ENCODE results near the gene SDK1. TPM values are rescaled to one million over a fixed set of nuclear protein-coding genes. Genes with fewer than 3 reads are reported as not detected.
A peak's percentile ranks its signal among the peaks of the same experiment; 100 is the strongest.

Gene SDK1
- total RNA-seq, 1 donor from 2014 or later: 7.5 TPM

DNA sequence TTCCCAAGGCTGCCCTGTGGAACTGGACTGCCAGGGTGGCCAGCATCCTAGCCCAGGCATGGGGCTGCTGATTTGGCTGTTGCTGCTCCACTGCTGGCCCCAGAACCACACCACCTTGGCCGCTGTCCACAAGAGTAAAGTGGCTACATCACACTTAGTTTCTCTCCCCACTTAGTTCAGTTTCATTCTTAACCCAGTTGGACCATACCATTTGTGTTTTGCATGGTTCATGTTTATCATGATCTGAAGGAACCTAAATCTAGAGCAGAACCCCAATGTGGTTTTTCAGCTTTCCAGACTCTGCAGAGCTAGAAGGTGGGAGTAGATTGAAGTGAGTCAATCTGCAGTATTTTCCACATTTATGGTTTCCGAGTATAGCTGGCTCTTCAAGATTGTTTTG, 32.8 kb downstream of the SDK1 start:
- DNase-seq: no peak

GRCh38 chr7:3336042-3336665, 35.1 kb downstream of the SDK1 start:
- DNase-seq: peak; percentile 0

- DNase-seq: no peak
These were observed 37.1 kb downstream of the SDK1 start for GRCh38 chr7:3338161-3338560.

DNA sequence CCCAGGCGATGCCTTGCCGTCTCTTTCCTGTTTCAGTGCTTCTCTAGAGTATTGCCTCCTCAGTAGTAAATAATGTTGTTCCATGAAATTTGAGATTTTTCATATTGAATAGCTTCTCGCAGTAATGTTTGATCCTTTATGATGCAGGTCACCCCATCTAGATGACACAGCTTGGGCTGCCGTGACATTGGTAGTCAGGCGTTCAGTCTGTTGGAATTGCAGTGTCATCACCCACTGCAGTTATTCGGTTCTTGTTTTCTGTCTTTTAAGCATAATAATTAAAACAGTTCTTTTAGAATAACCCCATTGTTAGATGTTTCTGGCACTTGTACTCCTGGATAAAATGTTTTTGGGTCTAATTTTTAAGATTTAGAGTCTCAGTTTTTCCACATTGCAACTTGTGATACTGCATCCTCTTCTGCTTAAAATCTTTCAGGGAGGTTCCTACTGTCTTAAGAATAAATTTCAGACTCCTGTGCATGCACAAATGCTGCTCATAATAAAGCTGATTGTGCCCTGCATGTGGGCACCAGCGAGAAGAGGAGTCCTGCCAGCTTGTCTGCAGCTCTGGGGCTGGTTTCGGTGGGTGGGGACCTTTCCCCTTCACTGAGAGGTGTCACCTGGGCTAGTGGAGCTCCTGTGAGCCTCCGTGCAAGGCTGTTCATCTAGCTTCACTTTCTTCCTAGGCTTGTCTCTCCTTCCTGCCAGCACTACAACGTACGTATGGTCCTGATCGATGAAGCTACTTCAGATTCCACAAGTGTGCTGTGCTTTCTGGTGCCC, 44.8 kb downstream of the SDK1 start:
- DNase-seq: no peak

GRCh38 chr7:3349126-3349525, 48.1 kb downstream of the SDK1 start:
- no peak for DNase-seq

DNA sequence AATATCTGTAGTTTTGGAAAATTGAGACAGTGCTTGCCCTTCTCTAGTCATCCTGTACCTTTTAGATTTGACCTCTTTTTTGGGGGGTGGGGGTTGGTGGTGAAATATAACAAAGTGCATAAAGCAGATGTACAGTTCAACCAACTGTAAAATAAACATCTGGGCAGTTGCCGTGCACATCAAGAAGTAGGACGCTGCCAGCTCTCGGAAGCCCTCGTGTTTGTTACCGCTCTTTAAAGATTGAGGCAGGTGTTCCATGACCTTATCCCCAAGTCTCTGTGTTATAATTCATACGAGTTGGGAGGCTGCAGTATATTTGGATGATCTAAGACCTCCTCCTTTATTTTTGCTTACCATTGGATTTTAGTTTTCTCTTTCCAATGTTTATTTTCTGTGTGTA, 55.1 kb downstream of the SDK1 start:
- DNase-seq: no peak

- no peak for DNase-seq
These were observed 57.9 kb downstream of the SDK1 start for GRCh38 chr7:3358991-3359390.

DNA sequence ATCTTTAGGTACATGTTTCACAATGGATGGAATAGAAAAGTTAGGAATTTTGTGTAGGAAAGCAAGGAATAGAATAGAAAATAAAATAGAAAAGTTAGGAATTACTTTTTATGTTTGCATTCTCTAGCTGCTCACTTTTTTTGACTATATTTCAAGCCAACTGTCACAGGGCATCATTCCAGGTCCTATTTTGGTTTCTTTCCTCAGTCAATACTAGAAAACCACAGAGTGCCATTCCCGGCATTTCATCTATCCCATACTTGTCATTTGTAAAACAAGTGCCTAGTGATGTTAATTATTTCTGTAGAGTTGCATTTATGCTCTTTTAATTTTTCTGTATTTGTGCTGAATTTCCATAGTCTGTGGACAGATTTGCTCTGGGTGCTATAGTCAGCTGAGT, 66.2 kb downstream of the SDK1 start:
- no peak for DNase-seq

DNA sequence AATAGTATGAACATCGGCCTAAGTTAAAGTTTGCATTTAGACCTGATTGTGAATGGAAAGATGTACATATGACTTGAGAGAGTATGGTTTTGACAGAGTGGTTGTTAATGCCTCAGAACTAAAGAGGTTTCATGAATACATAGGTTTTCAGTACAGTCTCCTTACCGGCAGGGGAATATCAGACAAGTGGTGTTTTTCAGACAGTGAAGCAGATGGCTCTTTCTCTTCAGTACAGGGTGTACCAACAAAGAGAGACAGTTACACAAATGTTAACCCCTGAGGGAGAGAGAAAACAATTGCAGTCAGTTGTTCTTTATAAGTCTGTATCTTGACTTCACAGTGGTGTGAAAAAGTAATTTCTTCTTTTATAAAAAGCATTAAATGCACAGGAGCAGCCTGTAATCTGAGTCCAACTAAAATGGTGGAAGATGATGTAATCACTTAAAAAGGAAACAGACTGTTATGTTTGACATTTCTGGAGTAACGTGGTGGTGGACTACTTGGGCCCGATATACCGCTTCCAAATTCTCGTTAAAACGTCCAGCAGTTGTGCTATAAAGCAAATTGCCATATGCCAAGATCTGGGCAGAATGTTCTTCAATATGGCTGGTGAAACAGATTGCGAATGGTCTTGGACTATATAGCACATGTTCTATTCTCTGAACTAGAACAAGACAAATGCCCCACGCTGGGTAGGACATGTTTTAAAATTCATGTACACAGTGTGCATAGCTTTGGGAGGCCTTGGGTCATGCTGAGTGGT, 69.2 kb downstream of the SDK1 start:
- DNase-seq: no peak

DNA sequence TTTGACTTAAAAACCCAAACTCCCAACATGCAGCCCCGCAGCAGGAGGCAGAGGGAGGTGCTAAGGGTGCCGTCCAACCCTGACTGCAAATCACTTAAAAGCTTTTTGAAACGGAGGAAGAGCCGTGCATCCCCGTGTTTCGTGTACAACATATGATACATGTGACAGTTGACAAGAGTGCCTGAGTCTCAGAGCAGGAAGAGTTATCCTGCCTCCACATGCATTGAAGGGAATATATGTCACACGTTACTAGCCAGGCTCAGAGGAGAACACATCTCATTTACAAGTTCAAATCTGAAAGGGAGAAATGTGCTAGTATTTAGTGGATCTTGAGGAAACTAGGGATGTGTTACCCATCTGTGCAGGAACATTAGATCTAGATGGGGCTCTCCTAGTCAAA, 69.9 kb downstream of the SDK1 start:
- peak; percentile 29 for DNase-seq

GRCh38 chr7:3371601-3372000, 70.5 kb downstream of the SDK1 start:
- DNase-seq: peak; percentile 6

DNA sequence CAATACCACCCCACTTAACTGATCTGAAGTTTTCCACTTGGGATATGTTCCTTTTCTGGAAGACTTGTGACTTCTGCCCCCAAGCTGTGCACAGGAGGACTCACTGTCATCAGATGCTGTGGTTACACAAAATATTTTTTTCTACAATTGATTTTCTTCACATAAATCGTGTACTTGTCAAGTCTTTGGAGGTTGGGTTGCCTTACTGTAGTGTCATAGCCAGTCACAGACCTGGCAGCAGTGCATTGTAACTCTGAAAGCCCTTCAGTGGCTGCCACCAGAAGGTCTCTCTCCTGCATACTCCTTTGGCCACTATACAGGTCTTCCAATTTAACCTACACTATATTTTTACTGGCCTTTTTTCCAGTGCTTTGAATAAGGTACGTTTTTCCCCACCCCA, 73.2 kb downstream of the SDK1 start:
- DNase-seq: no peak

- DNase-seq: no peak
These were observed 77.5 kb downstream of the SDK1 start for GRCh38 chr7:3378390-3379150.

DNA sequence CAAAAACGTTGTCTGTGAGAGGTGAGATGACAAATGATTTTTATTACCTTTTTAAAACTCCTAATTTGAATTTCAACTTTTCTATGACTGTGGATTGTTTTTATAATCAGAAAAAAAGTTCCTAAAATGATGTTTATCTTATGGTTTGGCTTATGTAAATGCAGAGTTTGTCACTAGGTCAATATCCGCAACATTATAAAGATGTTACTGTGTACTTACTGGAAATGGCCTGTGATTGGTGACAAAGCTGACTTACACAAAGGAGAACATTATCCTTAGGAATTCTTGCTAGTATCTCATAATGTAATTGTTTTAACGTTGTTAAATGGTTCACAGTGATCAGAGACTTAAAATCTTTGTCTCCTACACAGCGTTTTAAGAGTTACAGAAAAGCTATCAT, 79.0 kb downstream of the SDK1 start:
- DNase-seq: no peak

DNA sequence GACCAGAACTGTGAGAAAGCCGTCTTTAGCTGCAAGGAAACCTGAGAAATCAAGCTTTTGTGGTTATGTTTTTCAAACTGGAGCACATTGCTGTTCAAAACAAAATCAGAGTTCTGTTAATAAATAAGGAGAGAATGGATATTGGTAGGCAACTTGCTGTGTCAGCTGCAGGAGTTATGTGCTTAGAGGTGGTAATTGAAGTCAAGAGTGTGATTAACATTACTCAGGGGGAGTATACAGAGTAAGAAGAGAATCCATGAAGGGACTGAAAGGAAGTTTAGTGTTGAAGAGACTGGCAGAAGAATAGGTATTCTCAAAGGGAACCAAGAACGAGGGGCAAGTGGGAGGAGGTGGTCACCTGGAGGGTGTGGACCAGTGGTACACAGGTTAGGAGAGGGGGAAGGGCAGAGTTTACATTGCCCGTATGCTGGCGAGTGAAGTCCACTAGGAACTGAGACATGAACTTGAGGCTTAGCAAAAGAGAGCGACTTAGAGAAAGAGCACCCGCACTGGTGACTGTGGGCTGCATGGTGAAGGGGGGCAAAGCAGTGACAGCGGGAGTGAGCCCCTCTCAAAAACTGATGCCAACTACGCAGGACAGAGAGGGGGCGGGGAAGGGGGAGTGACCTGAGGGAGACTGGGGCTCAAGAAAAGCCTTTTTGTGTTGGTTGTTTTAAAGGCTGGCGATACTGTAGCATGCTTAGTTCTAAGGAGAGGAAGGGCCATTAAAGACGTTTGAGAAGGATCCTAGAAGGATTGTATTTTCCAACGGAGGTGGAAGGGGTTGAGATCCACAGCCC, 80.0 kb downstream of the SDK1 start:
- DNase-seq: no peak

GRCh38 chr7:3386423-3387190, 85.6 kb downstream of the SDK1 start:
- DNase-seq: no peak

DNA sequence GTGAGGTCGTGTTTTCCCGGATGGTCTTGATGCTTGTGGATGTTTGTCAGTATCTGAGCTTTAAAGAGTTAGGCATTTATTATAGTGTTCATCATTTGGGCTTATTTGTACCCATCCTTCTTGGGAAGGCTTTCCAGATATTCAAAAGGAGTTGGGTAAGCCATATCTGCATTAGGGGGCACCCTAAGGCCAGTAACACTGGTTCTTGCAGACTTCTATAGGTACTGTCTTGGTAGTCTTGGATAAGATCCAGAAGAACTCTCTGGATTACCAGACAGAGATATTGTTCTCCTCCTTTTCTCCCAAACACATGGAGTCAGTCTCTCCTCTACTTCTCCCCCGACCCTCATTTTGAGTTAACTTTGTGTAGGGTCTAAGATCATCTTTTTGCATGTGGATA, 92.8 kb downstream of the SDK1 start:
- no peak for DNase-seq

- DNase-seq: no peak
These were observed 96.3 kb downstream of the SDK1 start for GRCh38 chr7:3397324-3397723.

DNA sequence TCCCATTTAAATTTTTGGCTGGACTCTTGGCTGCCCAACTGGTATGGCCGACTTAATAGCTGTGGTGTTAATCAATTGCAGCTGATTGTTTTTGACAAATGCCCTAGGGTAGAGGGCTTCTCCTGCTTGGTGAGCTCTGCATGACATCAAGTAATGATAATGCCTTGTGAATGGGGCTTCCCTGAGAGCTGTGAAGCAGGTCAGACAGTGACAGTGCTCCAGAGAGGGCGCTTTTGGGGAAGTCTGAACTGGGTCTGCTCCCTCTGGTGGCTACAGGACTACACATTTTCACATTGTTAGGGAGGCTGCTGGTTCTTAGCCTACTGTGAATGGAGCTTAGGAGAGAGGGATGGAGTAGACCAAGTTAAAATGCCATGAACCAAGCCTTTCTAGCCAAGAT, 98.8 kb downstream of the SDK1 start:
- DNase-seq: no peak

DNA sequence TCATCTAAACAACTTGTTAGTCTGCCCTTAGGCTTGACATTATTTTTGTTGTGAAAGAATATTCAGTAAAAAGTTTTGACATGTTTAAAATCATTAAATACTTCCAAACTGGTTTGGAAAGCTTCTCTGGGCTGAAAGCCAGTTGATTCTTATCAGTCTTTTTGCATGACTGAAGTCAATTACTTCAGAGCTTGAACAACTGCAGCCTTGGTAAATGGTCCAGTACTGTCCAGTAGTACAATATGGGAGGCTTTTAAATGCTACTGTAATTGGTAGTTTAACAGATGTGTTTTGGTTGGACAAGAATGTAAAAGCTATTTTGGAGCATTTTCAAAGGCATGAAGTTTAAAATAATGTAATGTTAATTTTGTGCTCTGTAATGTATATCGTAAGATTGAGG, 103.4 kb downstream of the SDK1 start:
- DNase-seq: no peak
